ENCODE measurements around the gene SSPN. TPM values are rescaled to one million over a fixed set of nuclear protein-coding genes. Genes with fewer than 3 reads are reported as not detected.

The SSPN gene, protein sequence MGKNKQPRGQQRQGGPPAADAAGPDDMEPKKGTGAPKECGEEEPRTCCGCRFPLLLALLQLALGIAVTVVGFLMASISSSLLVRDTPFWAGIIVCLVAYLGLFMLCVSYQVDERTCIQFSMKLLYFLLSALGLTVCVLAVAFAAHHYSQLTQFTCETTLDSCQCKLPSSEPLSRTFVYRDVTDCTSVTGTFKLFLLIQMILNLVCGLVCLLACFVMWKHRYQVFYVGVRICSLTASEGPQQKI
- 6.7 and 12.1 TPM in 2 replicates for total RNA-seq

DNA sequence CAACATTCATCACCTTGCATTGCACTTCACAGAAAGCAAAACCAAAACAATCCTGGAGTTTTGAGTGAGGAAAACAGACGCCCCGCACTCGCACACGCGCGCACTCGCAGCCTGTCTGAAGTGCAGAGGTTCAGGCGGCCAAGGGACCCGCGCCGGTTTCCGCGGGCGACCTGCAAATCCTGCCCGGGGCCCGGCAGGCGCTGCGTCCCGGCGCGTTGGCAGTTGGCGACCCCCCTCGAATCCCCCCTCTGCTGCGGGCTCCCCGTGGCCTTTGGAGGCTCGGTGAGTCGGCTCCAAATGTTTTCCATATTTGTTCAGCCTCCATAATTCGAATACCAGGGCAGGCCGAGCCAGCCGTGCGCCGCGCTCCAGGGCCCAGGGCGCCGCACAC lies at the start of gene SSPN:
TSS of gene SSPN (plus strand) at position 324 of the 391 bp plus-strand sequence. CDS start 100 bp downstream, outside the sequence.

Other genes starting within 250 kb of the SSPN start
- 117 and 144 TPM in 2 replicates for gene RASSF8, start 236.9 kb upstream of the SSPN start, total RNA-seq
- gene BHLHE41, start 70.5 kb upstream of the SSPN start, total RNA-seq = 2.1 and 6.5 TPM in 2 replicates

Measured in regular cardiac myocyte (primary cell).